Keratinocyte (primary cell): ENCODE results near the gene PRDM4. TPM values are rescaled to one million over a fixed set of nuclear protein-coding genes. Genes with fewer than 3 reads are reported as not detected.

ENCODE experiments used
- DNase-seq: peaks from one replicate; pipeline ENCODE4 v3.0.0-alpha.2; 2011; ENCODE audit warnings: low read depth, missing footprints, low spot score
- FAIRE-seq: peaks from 2 replicates; lab custom pipeline; 2011; peaks lifted over from hg19 to GRCh38; lab: Jason Lieb, UNC
- H2AFZ ChIP-seq: 2 replicates; pipeline ENCODE4 v1.6.0; 2012; ENCODE audit warnings: low read length, control low read depth, inconsistent platforms; ENCODE audit not compliant: control insufficient read depth
- H3K27ac ChIP-seq: 2 replicates; pipeline ENCODE4 v1.5.1; 2011; ENCODE audit warnings: low read length; ENCODE audit not compliant: control insufficient read depth, insufficient read depth
- H3K27me3 ChIP-seq: 3 replicates; pipeline ENCODE4 v1.6.0; 2011; ENCODE audit warnings: low read length; ENCODE audit not compliant: control insufficient read depth, insufficient read depth; ENCODE audit errors: extremely low read depth
- H3K36me3 ChIP-seq, 2 experiments: 2 replicates in 1 of 2; 3 replicates in 1 of 2; pipeline ENCODE4 v1.5.1; 2011; ENCODE audit warnings: low read length in 2 of 2, mild to moderate bottlenecking in 1 of 2; ENCODE audit not compliant: control insufficient read depth in 2 of 2, insufficient read depth in 2 of 2; ENCODE audit errors: extremely low read depth in 1 of 2
- H3K4me1 ChIP-seq: 3 replicates; pipeline ENCODE4 v1.5.1; 2011; ENCODE audit warnings: low read length; ENCODE audit not compliant: control insufficient read depth, insufficient read depth; ENCODE audit errors: extremely low read depth
- H3K4me2 ChIP-seq: 3 replicates; pipeline ENCODE4 v1.6.0; 2011; ENCODE audit warnings: low read depth, low read length; ENCODE audit not compliant: control insufficient read depth, insufficient read depth; ENCODE audit errors: extremely low read depth
- H3K4me3 ChIP-seq, 3 experiments: fragments of 200-600 bp in 1 of 3; sonication (generic) in 1 of 3; 2 replicates in 2 of 3; 3 replicates in 1 of 3; pipeline ENCODE4 v1.5.1; 2011 to 2016; ENCODE audit warnings: low read length in 3 of 3, mild to moderate bottlenecking in 3 of 3, control low read depth in 2 of 3, inconsistent platforms in 1 of 3, low read depth in 1 of 3, mixed read lengths in 1 of 3, mixed run types in 1 of 3, moderate library complexity in 1 of 3; ENCODE audit not compliant: control insufficient read depth in 2 of 3, insufficient read depth in 2 of 3; ENCODE audit errors: extremely low read depth in 1 of 3
- H3K79me2 ChIP-seq: 2 replicates; pipeline ENCODE4 v1.6.0; 2012; ENCODE audit warnings: low read length; ENCODE audit not compliant: control insufficient read depth, insufficient read depth
- H3K9ac ChIP-seq: 3 replicates; pipeline ENCODE4 v1.6.0; 2011; ENCODE audit warnings: low read length; ENCODE audit not compliant: control insufficient read depth, insufficient read depth; ENCODE audit errors: extremely low read depth
- H3K9me1 ChIP-seq: 3 replicates; pipeline ENCODE4 v1.6.0; 2011; ENCODE audit warnings: low read length; ENCODE audit not compliant: control insufficient read depth, insufficient read depth; ENCODE audit errors: extremely low read depth
- H3K9me3 ChIP-seq: 2 replicates; pipeline ENCODE4 v1.5.1; 2012; ENCODE audit warnings: low read depth, low read length; ENCODE audit not compliant: control insufficient read depth
- H4K20me1 ChIP-seq: 3 replicates; pipeline ENCODE4 v1.6.0; 2011; ENCODE audit warnings: low read length; ENCODE audit not compliant: control insufficient read depth, insufficient read depth; ENCODE audit errors: extremely low read depth
- CTCF ChIP-seq, 3 experiments: IDR thresholded peaks in 1 of 3; conservative IDR thresholded peaks in 1 of 3; optimal IDR thresholded peaks in 1 of 3; 2 replicates in 2 of 3; 3 replicates in 1 of 3; pipeline versions ENCODE3 to v1.5.1; 2011; ENCODE audit warnings: low read length in 3 of 3, mild to moderate bottlenecking in 3 of 3, moderate library complexity in 2 of 3, control low read depth in 1 of 3, inconsistent platforms in 1 of 3; ENCODE audit not compliant: insufficient read depth in 2 of 3; ENCODE audit errors: extremely low read depth in 1 of 3
- EZH2 ChIP-seq: IDR thresholded peaks from one replicate; pipeline ENCODE4 v1.6.1; 2012; ENCODE audit warnings: inconsistent platforms, mild to moderate bottlenecking, low read length, moderate library complexity
- dilution Hi-C: fragments of 300-500 bp; cut with MboI; formaldehyde crosslinking; loops from one replicate; pipeline ENCODE4 v1.7.0; 2020; ENCODE audit warnings: low sequenced_read_pairs; ENCODE audit not compliant: extremely low pct_ligation_motif_present
- polyA plus RNA-seq, 5 experiments: library from polyadenylated mRNA; depleted of rRNA in 3 of 5; stranded (reverse) in 3 of 5; stranded (forward) in 1 of 5; unstranded in 1 of 5; fragments of >200 nt; gene quantifications; 1 replicate in 1 of 5; 2 replicates in 3 of 5; 3 replicates in 1 of 5; pipeline versions ENCODE4 v1.2.1 to v1.2.3, GENCODE V29; 2011 to 2012; ENCODE audit warnings: missing spikeins in 2 of 5, low read depth in 1 of 5, low replicate concordance in 1 of 5

The PRDM4 gene
- polyA plus RNA-seq, 1 donor (not counting 4 experiments of a cell fraction or from before 2014, with no cell fraction given) = 26.5 TPM

GRCh38 chr12:107805488-107806180 is 44.7 kb upstream of the PRDM4 start:
- DNase-seq = no peak
- dilution Hi-C loops = no loop called here
- Histone ChIP-seq H3K4me2 (no peak overlapping the region), H3K27me3 (no peaks in the 10 kb centered on the region), H2AFZ (no peak overlapping the region), H3K9me3 (no peaks in the 10 kb centered on the region), H3K36me3 (no peaks in the 10 kb centered on the region), H3K27ac (no peak overlapping the region), H4K20me1 (no peaks in the 10 kb centered on the region), H3K4me1 (no peaks in the 10 kb centered on the region), H3K9me1 (no peaks in the 10 kb centered on the region), H3K9ac (no peak overlapping the region), H3K79me2 (no peaks in the 10 kb centered on the region), H3K4me3 (no peak overlapping the region)
- TF ChIP-seq EZH2 = no peak
- TF ChIP-seq CTCF (optimal IDR thresholded peaks at IDR 0.05 in 1 of 3, IDR thresholded peaks at IDR 0.05 in 1 of 3, conservative IDR thresholded peaks at IDR 0.05 in 1 of 3; ENCODE audit: extremely low read depth in 1 of 3, insufficient read depth in 2 of 3, low read length in 3 of 3) = no peak
- FAIRE-seq = no peak

- Histone ChIP-seq H3K27me3 (no peaks in the 10 kb centered on the region), H4K20me1 (no peaks in the 10 kb centered on the region), H3K4me1 (no peaks in the 10 kb centered on the region), H3K9me3 (no peaks in the 10 kb centered on the region), H3K79me2 (no peaks in the 10 kb centered on the region), H3K27ac (no peak overlapping the region), H3K4me2 (no peak overlapping the region), H3K9me1 (no peaks in the 10 kb centered on the region), H3K9ac (no peak overlapping the region), H3K4me3 (no peak overlapping the region), H3K36me3 (no peaks in the 10 kb centered on the region), H2AFZ (no peak overlapping the region)
- TF ChIP-seq CTCF (optimal IDR thresholded peaks at IDR 0.05 in 1 of 3, IDR thresholded peaks at IDR 0.05 in 1 of 3, conservative IDR thresholded peaks at IDR 0.05 in 1 of 3; ENCODE audit: extremely low read depth in 1 of 3, insufficient read depth in 2 of 3, low read length in 3 of 3) (no peak), EZH2 (no peak)
- DNase-seq (no peak), FAIRE-seq (no peak)
- dilution Hi-C loops = no loop called here
Measured at GRCh38 chr12:107803092-107803491, 42.2 kb upstream of the PRDM4 start.
